PC-3 (cell line): Measurements from ENCODE around the gene SH3GL3.

Source experiments
- CTCF ChIP-seq: fragments of 300-600 bp; sonication (generic); conservative IDR thresholded peaks from 2 replicates; pipeline ENCODE4 v1.5.1; 2017; ENCODE audit warnings: antibody characterized with exemption, low read depth, mild to moderate bottlenecking, low read length
- EZH2 ChIP-seq: fragments of 300-600 bp; sonication (generic); IDR thresholded peaks from one replicate; pipeline ENCODE4 v1.6.1; 2017; ENCODE audit warnings: antibody characterized with exemption, mild to moderate bottlenecking, low read length; ENCODE audit not compliant: unreplicated experiment
- EZH2phosphoT487 ChIP-seq: fragments of 300-600 bp; sonication (generic); IDR thresholded peaks from 2 replicates; pipeline ENCODE4 v1.6.1; 2018; ENCODE audit warnings: mild to moderate bottlenecking, antibody characterized with exemption, low read length, borderline replicate concordance

GRCh38 chr15:83404121-83404520 is 43.0 kb upstream of the SH3GL3 start:
- TF ChIP-seq EZH2phosphoT487: no peak
- no peak for TF ChIP-seq CTCF
- TF ChIP-seq EZH2: no peak
